GM23248 (cell line): Measurements from ENCODE around the gene PRRG2.

Source experiments
- EZH2 ChIP-seq: fragments of 200-600 bp; sonication (generic); IDR thresholded peaks from 2 replicates; pipeline ENCODE4 v1.6.1; 2018; ENCODE audit warnings: antibody characterized with exemption, mild to moderate bottlenecking; ENCODE audit not compliant: insufficient read depth, poor library complexity, severe bottlenecking
- EZH2phosphoT487 ChIP-seq: fragments of 200-600 bp; sonication (generic); IDR thresholded peaks from 2 replicates; pipeline ENCODE4 v1.6.1; 2018; ENCODE audit warnings: antibody characterized with exemption, moderate library complexity, mild to moderate bottlenecking, low read depth; ENCODE audit not compliant: insufficient read depth

- TF ChIP-seq EZH2 (no peak), EZH2phosphoT487 (no peak)
Observed at GRCh38 chr19:49559928-49560327, 21.2 kb upstream of the PRRG2 start.
